AG04449 (cell line): ENCODE measurements around the gene PID1.

Experiments
- CTCF ChIA-PET: fragments of 350-600 bp; formaldehyde crosslinking; extraction: SDS; loops from one replicate; lab custom pipeline; 2021; ENCODE audit warnings: antibody characterized with exemption; lab: Yijun Ruan, JAX
- POLR2A ChIA-PET: fragments of 400-600, 350-600 bp; formaldehyde crosslinking; extraction: SDS; loops from one replicate; lab custom pipeline; 2020; ENCODE audit warnings: antibody characterized with exemption, inconsistent platforms; lab: Yijun Ruan, JAX
- DNase-seq: peaks from one replicate; pipeline ENCODE4 v3.0.0-alpha.2; 2010; ENCODE audit warnings: low read depth, low spot score
- H3K4me3 ChIP-seq: 2 replicates; pipeline ENCODE4 v1.5.1; 2011; ENCODE audit warnings: low read depth, mild to moderate bottlenecking, control low read depth, low read length
- TF ChIP-seq, protein P1 (sequence below): IDR thresholded peaks from one replicate; pipeline ENCODE4 v1.5.1; 2011; ENCODE audit warnings: mild to moderate bottlenecking, moderate library complexity, low read length, control low read depth, inconsistent platforms; ENCODE audit not compliant: insufficient read depth; ENCODE audit errors: missing control alignments

The PID1 gene

DNA sequence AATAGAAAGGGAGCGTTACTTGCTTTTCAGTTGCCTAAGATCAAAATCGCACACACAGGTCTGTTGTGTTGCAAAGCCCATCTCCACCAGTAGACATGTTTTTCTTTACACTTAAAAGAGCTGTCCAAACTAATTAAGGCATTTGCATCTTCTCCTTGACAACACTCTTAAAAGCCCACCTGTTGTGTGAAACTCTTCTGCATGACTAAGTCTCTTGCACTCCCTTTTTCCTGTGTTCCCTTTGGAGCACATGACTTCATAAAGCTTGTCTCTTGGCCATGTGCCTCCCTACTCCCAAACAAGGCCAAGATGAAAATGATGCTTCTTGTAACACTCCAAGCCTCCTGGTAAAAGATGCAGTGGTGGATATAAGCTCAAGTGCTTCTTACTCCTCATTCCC is 26.1 kb downstream of the PID1 start:
- ChIA-PET POLR2A (no interaction called here), CTCF (no interaction called here)
- H3K4me3 ChIP-seq = no peak overlapping the region
- DNase-seq = no peak
- TF ChIP-seq, protein P1, sequence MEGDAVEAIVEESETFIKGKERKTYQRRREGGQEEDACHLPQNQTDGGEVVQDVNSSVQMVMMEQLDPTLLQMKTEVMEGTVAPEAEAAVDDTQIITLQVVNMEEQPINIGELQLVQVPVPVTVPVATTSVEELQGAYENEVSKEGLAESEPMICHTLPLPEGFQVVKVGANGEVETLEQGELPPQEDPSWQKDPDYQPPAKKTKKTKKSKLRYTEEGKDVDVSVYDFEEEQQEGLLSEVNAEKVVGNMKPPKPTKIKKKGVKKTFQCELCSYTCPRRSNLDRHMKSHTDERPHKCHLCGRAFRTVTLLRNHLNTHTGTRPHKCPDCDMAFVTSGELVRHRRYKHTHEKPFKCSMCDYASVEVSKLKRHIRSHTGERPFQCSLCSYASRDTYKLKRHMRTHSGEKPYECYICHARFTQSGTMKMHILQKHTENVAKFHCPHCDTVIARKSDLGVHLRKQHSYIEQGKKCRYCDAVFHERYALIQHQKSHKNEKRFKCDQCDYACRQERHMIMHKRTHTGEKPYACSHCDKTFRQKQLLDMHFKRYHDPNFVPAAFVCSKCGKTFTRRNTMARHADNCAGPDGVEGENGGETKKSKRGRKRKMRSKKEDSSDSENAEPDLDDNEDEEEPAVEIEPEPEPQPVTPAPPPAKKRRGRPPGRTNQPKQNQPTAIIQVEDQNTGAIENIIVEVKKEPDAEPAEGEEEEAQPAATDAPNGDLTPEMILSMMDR = no peak

DNA sequence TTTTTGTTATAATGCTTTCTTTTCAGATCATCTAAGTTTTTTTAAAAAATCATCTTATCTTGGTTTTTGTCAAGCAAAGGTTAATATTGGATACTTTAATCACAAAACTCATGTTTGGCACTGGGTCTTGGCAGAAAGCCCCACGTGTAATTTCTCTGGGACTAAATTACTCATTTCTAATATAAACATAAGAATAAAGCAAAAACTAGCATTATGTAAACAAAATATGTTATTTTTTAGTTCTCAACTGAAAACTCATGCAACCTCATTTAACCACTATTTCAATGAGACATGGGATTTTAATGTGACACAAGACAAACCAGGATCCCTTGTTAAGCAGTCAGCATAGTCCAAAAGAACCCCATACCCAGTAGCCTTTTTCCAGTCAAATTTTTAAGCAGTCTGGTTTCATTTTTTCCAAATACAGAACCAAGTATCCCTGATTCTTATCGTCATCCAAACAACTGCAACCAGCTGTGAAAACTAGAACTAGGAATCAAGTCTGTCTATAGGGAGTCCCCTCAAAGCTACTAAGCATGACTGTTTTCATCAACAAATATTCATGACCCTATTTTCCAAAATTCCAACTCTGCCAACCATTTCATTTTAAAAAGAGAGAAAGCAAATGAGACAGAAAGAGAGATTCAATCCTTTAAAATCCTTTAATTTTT is 27.1 kb downstream of the PID1 start:
- ChIA-PET CTCF (no interaction called here), POLR2A (no interaction called here)
- H3K4me3 ChIP-seq = no peak overlapping the region
- TF ChIP-seq, protein P1 = no peak
- no peak for DNase-seq

DNA sequence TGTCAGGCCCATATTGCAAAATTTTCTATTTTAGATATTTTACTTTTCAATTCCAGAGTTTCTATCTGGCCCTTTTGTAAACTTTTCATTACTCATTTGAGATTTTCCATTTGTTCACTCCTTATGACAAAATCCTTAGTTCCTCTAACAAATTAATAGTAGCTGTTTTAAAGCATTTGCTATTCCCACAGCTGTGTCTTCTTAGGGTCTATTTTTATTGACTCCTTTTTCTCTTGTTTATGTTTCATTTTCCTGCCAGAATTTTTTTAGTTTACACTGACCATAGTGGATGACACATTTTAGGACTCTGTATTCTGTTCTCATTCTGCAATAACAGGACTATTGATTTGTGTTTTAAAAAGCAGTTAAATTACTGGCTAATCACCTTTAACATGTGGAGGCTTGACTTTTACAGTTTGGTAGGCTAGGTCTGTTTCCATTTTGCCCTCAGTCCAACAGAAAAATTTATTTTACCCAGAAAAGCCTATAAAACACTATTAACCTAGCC is 30.0 kb downstream of the PID1 start:
- POLR2A ChIA-PET = no interaction called here
- CTCF ChIA-PET = no interaction called here
- TF ChIP-seq, protein P1 = no peak
- DNase-seq = no peak
- H3K4me3 ChIP-seq = no peak overlapping the region

DNA sequence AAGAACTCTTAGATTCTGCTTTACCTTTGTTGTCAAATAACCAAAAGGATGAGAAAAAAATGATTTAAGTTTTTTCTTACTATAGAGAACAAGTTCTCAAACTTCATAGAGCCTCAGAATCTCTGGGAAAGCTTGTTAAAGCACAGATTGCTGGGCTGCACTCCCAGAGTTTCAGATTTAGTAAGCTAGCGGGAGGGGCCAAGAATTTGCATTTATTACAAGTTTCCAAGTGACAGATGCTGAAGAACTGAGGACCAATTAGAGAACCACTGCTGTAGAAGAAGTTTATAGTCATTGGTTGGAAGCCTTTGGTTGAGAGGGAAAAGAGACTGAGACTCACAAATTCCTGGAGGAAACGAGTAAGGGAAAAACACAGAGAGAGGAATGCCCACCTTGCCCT is 32.1 kb downstream of the PID1 start:
- TF ChIP-seq, protein P1 = no peak
- H3K4me3 ChIP-seq = no peak overlapping the region
- POLR2A ChIA-PET = no interaction called here
- CTCF ChIA-PET = no interaction called here
- no peak for DNase-seq

DNA sequence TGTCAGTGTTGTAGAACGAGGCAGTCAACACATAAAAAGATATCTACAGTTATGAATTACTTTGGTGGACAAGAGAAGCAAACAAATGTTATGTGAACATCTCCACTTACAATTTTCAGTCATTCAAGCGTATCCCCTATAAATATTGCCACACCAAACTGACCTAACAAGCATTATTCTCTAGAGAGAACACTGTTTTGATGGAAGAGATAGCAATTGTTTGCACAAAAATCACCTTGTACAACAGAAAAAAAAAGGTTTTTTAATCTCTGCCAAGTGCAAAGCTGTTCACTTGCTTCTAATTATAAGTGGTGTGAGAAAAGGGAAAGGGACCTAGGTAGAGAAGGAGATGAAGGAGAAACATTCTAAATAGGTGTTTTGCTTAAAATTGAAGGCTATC is 33.8 kb downstream of the PID1 start:
- CTCF ChIA-PET = no interaction called here
- POLR2A ChIA-PET = no interaction called here
- TF ChIP-seq, protein P1 = no peak
- no peak for DNase-seq
- no peak overlapping the region for H3K4me3 ChIP-seq

GRCh38 chr2:229235131-229235914 is 35.8 kb downstream of the PID1 start:
- no peak for DNase-seq
- ChIA-PET POLR2A (no interaction called here), CTCF (no interaction called here)
- TF ChIP-seq, protein P1 = no peak
- H3K4me3 ChIP-seq = no peak overlapping the region
